Neuron (in vitro differentiated cells): ENCODE data around the gene DRD4.
A peak's percentile ranks its signal among the peaks of the same experiment; 100 is the strongest.

Experiments
- H2AFZ ChIP-seq: one replicate; pipeline ENCODE4 v1.6.1; 2013; ENCODE audit warnings: low read depth, mild to moderate bottlenecking, inconsistent platforms, low read length, moderate library complexity
- H3K27me3 ChIP-seq: one replicate; pipeline ENCODE4 v1.6.1; 2013; ENCODE audit warnings: low read length; ENCODE audit not compliant: insufficient read depth
- H3K36me3 ChIP-seq: one replicate; pipeline ENCODE4 v1.6.1; 2013; ENCODE audit warnings: low read length; ENCODE audit not compliant: insufficient read depth
- H3K4me1 ChIP-seq: one replicate; pipeline ENCODE4 v1.6.1; 2013; ENCODE audit warnings: low read length; ENCODE audit not compliant: insufficient read depth
- H3K4me3 ChIP-seq: 2 replicates; pipeline ENCODE4 v1.5.1; 2013; ENCODE audit warnings: mild to moderate bottlenecking, low read length, moderate library complexity
- H3K9me3 ChIP-seq: one replicate; pipeline ENCODE4 v1.6.1; 2013; ENCODE audit warnings: low read length

DRD4 gene

DNA sequence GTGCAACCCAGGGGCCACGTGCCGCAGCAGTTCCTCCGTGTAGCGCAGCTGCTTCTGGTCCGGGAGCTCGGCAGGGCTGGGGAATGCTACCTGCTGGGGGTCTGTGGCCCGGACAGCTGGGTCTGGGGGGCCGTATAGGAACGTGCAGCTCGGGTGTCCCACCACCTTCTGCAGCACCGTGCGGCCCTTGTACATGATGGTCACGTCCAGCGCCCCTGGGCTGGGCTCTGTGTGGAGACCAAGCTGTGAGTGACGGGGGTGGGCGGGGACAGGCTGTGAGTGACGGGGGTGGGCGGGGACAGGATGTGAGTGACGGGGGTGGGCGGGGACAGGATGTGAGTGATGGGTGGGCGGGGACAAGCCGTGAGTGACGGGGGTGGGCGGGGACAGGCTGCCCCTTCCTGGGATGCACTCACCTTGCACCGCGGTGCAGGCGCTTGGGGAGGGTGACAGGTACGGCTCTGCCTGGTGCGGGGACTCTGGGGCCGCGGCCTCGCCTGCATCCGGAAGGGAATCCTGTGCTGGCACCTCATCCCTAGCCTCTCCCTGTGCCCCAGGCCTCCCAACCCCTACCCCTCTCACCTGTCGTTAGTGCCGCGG is 23.6 kb upstream of the DRD4 start:
- Histone ChIP-seq H3K9me3 (no peaks in the 10 kb centered on the region), H3K4me3 (no peak overlapping the region), H3K4me1 (peaks cover 11% of the 10 kb centered on the region), H2AFZ (no peak overlapping the region), H3K27me3 (no peaks in the 10 kb centered on the region), H3K36me3 (peaks cover 55% of the 10 kb centered on the region)

DNA sequence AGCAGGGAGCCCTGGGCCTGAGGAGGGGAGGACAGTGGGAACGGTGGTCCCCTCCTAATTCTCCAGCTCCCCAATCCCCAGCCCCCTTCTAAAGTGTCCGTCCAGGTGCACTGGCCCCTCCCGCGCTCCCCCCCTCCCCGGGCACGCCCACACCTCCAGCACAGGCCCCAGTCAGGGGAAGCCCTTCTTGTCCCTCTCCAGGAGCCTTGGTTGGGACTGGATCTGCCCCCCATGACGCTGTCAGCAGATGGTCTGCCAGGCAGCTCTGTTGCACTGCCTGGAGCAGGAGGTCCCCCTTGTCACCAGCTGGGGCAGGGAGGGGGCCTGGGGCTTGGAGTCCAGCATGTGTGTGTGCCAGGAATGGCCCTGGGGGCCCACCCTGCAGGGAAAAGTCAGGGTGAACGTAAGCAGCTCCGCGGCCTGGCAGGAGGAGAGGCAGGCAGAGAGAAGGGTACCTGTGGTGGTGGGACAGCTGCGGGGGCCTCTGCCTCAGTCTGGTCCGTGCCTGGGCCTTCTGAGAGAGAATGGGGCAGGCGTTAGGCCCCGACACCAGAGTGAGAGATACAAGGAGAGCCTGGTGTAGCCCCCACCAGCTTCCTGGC is 22.9 kb upstream of the DRD4 start:
- Histone ChIP-seq H2AFZ (no peak overlapping the region), H3K27me3 (no peaks in the 10 kb centered on the region), H3K4me1 (peaks cover 11% of the 10 kb centered on the region), H3K4me3 (no peak overlapping the region), H3K9me3 (no peaks in the 10 kb centered on the region), H3K36me3 (peaks cover 49% of the 10 kb centered on the region)

DNA sequence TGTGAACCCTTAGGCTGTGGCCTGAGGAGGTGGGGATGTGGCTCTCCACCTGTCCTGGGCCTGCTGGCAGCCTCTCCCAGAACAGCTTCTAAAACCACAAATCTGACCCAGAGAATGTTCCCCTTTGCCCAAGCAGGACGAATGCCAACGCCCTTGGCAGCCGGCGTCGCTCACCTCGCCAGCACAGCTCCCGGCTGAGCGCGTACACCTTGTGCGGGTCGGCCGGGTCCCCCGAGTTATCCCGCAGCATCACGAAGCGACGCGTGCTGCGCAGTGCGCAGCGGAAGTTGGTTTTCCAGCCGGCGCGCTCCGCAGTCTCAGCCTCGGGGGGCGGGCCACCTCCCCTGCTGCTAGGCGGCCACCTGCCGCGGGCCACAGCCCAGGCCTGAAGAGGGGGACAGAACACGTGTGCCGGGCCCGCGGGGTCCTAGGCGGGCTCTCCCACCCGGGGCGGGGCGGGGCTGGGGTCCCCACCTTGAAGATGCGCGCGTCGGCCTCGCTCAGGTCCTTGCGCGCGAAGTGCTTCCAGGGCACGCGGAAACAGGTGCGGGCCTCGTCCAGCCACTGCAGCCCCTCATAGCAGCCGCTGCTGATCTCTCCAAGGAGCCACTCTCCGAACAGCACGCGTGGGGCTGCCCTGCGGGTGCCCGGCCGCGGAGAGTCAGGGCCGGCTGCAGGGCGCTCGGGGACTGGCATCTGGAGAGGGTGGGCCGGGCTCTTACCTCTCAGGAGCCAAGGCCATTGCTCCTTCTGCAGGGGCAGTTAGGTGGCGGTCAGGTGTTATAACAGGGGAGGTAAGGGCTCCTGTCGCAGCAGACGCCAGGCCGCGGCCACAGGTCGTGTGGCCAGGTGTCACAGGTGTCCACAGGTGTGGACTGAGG is 22.2 kb upstream of the DRD4 start:
- Histone ChIP-seq H3K36me3 (peaks cover 43% of the 10 kb centered on the region), H3K4me1 (peaks cover 11% of the 10 kb centered on the region), H2AFZ (peak overlapping the region; percentile 3), H3K9me3 (no peaks in the 10 kb centered on the region), H3K27me3 (no peaks in the 10 kb centered on the region), H3K4me3 (peak overlapping the region; percentile 62)

DNA sequence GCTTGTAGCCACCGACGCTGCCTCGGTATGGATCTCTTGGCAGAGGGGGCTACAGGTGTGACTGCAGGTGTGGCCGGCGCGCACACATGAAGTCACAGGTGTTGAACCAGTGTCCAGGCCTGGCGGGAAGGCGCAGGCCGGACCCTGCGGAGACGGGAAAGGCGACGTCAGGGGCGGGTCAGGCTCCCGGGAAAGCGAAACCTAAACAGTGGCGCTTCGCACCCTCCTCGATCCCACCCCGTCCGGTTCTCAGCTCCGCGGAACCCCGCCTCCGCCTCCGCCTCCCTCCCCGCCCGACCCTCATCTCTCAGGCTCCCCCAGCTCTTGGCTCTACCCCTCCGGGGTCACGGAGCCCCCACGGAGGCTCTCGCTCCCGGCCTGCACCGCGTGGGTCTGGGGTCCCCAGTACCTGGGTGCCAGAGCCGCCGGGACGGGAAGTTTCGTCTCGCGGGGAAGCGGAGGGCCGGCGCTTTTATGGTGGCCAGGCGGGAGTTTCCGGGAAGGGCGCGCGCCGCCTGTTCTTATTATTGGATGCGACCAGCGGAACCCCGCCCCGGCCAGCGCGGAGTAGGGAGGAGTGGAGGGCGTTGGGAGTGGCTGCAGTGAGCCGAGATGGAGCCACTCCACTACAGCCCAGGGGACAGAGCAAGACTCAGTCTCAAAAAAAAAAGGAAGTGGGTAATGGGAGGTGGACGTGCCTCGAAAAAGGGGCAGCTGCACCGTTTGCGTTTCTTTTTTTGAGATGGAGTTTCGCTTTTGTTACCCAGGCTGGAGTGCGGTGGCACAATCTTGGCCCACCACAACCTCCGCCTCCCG is 21.4 kb upstream of the DRD4 start, which contains the start of gene IRF7:
Gene IRF7, minus strand, starts transcription at position 447 of the 816 bp plus-strand sequence. CDS start 586 bp downstream, outside the sequence.
- Histone ChIP-seq H2AFZ (peak within 1 kb of the TSS; percentile 3), H3K9me3 (no peaks in the 10 kb centered on the region), H3K27me3 (no peaks in the 10 kb centered on the region), H3K36me3 (peaks cover 35% of the 10 kb centered on the region), H3K4me3 (peak within 1 kb of the TSS; percentile 62), H3K4me1 (peaks cover 11% of the 10 kb centered on the region)

DNA sequence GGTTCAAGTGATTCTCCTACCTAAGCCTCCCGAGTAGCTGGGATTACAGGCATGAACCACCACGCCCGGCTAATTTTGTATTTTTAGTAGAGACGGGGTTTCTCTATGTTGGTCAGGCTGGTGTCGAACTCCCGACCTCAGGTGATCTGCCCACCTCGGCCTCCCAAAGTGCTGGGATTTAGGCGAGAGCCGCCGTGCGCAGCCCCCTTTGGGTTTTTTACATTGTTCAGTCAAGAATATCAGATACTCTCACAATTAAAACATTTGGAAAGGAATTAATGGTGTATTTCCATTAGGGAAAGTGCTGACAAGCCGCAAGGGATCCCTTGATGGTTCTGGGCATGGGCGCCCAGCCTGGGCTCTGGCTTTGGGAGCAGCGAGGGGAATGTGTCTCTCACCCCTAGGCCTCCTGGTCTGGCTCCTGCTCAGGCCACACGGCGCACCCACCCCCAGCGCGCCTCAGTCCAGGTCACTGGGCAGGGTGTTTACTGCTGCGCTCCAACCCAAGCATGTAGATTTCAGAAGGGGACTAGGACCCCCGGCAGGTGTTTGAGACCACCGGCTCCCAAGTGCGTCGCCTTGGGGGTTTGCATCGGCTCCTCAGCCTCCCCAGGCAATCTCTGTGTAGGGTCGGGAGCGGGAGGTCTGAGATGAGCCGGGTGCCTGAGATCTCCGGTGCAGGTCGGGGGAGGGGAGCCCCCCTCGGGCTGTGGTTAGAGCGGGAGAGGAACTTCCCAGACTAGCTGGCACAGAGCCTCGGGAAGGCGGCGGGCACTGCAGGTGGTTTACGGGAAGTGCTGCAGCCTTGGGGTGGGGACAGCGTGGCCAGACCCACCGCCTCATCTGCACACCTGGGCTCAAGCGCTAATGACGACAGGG is 20.5 kb upstream of the DRD4 start:
- Histone ChIP-seq H3K9me3 (no peaks in the 10 kb centered on the region), H3K27me3 (no peaks in the 10 kb centered on the region), H3K36me3 (peaks cover 26% of the 10 kb centered on the region), H3K4me1 (peaks cover 11% of the 10 kb centered on the region), H3K4me3 (peak overlapping the region; percentile 62), H2AFZ (peak overlapping the region; percentile 3)

DNA sequence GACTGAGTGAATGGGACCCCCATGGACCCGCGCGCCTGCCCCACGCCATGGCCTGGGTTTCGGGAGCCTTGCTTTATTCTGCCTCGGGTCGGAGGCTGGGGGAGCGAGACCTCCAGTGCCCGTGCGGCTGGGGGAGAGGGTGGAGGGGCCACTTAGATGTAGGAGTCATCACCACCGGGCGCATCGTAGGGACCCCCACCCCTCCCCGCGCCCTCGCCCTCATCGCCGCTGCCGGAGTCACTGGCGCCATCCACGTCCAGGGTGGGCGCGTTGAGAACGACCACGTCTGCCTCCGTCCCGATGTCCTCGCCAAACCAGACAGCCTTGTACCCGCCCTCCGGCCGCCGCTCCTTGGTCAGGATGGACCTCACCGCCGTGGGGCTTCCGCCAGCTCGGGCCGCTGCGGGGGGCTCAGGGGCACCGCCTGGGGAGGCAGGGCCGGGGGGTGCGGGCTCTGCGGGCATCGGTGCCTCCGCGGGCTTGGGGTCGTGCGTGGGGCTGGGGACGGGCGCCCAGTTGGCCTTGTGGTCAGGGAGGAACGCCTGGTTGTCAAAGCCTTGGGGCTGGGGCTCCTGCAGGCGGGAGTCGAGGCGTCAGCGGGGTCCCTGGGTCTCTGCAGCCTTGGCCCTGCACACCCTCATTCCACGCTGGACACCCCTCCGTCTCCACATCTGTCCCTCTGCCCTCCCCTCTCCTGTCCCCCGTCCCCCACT is 19.7 kb upstream of the DRD4 start:
- H3K4me3 ChIP-seq = no peak overlapping the region
- H2AFZ ChIP-seq = no peak overlapping the region
- no peaks in the 10 kb centered on the region for H3K27me3 ChIP-seq

DNA sequence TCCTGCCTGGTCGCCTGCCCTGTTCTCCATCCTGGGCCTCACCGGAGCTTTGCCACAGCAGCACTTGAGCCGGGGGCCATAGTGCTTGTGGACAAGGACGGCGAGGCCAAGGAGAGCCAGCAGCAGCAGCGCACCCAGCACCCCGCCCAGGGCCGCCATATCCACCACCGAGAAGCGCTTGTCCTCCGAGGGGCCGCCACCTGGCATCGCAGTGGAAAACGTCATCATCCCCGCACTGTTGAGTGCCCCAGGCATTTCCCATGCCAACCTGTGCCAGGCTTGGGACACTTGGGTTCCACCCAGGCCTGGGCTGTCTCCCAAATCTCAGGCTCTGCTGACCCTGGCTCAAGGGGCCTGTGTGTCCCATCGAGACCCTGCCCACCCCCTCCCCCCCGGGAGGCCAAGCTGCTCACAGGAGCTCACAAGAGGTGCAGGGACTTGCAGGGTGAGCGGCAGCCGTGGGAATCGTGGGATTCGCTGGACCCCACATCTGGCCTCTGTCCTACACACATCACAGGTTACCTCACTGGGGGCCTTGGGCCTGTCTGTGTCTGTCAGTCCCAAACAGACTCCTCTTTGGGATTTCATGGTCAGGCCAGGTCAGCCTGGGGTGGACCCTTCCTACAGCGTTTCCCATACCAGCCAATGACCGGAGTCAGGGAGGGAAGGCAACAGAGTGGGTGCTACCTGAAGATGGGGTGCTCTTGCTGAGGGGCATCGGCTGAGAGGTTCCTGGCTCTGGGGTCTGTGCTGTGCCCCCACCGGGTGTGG is 19.0 kb upstream of the DRD4 start:
- no peaks in the 10 kb centered on the region for H3K27me3 ChIP-seq
- no peaks in the 10 kb centered on the region for H3K9me3 ChIP-seq
- no peak overlapping the region for H3K4me3 ChIP-seq
- H2AFZ ChIP-seq = no peak overlapping the region
- H3K4me1 ChIP-seq = peaks cover 11% of the 10 kb centered on the region
- peaks cover 12% of the 10 kb centered on the region for H3K36me3 ChIP-seq

More for the DNA sequence above, 19.7 kb upstream of the DRD4 start:
- Histone ChIP-seq H3K4me1 (peaks cover 11% of the 10 kb centered on the region), H3K9me3 (no peaks in the 10 kb centered on the region), H3K36me3 (peaks cover 19% of the 10 kb centered on the region)

DNA sequence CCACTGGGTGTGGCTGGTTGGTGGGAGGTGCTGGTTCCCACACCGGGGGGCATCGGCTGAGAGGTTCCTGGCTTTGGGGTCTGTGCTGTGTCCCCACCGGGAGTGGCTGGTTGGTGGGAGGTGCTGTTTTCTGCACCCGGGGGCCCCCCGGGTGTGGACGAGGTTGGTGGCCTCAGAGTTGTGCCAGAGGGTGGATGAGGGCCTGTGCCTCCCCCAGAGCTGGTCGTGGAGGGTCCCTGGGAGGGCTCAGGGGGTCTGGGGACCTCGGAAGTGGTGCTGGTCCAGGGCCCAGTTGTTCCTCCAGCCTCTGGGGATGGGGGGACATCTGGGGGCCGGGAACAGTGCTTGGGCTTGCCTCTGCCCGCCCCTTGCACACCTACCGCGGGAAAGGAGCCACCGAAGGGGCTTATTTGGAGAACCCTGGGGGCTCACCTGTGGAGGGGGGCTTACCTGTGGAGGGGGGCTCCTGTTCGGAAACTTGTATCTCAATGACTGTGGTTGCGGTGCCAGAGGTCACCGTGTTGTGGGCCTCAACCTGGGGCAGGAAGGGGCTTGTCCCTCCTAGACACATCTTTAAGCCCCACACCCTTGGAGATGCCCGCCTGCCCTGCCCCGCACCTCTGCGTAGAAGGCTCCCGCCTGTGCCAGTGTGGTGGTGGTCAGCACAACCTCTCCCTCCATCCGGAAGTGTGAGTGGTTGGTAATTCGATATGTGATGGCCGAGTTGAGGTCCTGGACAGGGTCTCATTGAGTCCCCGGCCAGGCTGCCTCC is 18.0 kb upstream of the DRD4 start:
- H2AFZ ChIP-seq = no peak overlapping the region
- H3K4me3 ChIP-seq = no peak overlapping the region
- H3K9me3 ChIP-seq = no peaks in the 10 kb centered on the region
- H3K4me1 ChIP-seq = peaks cover 9% of the 10 kb centered on the region
- H3K27me3 ChIP-seq = no peaks in the 10 kb centered on the region
- peaks cover 9% of the 10 kb centered on the region for H3K36me3 ChIP-seq

DNA sequence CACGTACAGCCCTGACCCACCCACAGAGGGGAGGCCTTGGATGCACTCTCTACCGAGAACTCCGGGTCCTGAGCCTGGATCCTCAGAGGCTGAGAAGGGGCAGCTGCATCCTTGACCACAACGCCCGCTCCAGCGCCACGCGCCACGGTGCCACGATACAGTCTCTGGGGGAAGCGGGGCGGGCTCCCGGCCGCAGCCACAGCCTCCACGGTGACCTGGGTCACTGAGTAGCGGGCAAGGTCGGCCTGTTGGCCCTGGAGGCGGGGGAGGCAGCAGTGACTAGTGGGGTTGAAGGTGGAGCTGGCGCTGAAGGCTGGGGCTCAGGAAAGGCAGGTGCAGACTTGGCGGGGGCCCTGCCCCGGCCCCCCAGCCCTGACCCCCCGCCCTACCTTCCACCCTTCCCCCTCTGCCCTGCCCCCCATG is 17.4 kb upstream of the DRD4 start:
- H3K9me3 ChIP-seq = no peaks in the 10 kb centered on the region
- no peak overlapping the region for H3K4me3 ChIP-seq
- H3K4me1 ChIP-seq = peaks cover 9% of the 10 kb centered on the region
- no peaks in the 10 kb centered on the region for H3K27me3 ChIP-seq
- peaks cover 9% of the 10 kb centered on the region for H3K36me3 ChIP-seq
- H2AFZ ChIP-seq = no peak overlapping the region

DNA sequence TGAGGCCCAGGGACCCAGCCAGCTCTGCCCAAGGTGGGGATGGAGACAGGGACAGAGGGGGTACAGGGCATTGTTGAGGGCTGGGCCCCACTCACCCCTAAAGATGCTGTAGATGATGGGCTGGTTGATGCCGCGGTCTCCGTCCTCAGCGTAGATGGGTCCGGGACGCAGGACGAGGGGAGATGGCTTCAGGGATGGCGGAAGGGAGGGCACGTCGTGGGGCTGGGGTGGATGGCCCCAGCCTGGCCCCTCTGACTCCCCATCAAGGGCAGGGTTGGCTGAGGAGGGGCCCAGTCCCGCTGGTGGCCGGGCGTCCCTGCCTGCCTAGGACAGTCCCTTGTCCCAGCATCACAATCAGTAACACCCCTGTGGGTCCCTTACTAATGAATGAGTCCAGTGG is 16.9 kb upstream of the DRD4 start:
- H3K9me3 ChIP-seq = no peaks in the 10 kb centered on the region
- H3K36me3 ChIP-seq = peaks cover 9% of the 10 kb centered on the region
- H2AFZ ChIP-seq = no peak overlapping the region
- no peaks in the 10 kb centered on the region for H3K27me3 ChIP-seq
- no peak overlapping the region for H3K4me3 ChIP-seq
- H3K4me1 ChIP-seq = peaks cover 6% of the 10 kb centered on the region
